ENCODE measurements around the gene HAPLN2.

DNA sequence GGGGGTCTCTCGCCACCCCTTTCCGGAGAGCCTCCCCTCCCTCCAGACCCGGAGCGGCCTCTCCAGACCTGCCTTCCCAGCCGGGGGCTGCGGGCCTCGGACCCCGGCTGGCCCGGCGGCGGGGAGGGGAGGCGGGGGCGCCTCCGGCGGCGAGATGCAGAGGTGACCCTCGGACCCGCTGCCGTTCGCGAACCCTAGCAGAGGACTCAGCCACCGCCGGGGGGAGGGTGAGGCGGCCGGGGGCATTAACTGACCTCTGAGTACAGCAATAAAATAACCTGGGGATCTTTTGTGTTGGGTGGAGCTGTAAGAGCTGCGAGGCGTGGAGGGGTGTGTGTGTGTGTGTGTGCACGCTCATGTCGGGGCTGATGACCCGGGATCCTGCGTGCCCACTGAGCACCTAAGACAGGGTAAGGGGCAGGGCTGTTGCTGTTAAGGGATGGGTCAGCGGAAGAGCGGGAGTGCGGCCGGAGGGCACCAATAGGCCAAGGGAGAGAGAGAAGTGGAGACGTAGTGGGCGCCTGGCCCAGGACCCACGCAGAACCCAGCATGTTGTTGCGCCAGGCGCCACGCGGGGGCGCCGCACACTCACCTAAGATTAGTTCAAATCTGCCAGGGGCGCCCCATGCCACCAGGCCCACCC, 6.3 kb downstream of the HAPLN2 start:
- TF ChIP-seq, protein P1, sequence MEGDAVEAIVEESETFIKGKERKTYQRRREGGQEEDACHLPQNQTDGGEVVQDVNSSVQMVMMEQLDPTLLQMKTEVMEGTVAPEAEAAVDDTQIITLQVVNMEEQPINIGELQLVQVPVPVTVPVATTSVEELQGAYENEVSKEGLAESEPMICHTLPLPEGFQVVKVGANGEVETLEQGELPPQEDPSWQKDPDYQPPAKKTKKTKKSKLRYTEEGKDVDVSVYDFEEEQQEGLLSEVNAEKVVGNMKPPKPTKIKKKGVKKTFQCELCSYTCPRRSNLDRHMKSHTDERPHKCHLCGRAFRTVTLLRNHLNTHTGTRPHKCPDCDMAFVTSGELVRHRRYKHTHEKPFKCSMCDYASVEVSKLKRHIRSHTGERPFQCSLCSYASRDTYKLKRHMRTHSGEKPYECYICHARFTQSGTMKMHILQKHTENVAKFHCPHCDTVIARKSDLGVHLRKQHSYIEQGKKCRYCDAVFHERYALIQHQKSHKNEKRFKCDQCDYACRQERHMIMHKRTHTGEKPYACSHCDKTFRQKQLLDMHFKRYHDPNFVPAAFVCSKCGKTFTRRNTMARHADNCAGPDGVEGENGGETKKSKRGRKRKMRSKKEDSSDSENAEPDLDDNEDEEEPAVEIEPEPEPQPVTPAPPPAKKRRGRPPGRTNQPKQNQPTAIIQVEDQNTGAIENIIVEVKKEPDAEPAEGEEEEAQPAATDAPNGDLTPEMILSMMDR (IDR thresholded peaks at IDR 0.05) = peak; percentile 60 to 82 (median 78)
- no peak for TF ChIP-seq POLR2A (IDR thresholded peaks at IDR 0.05)

Measured in esophagus squamous epithelium (tissue), 4 donors.